GM10248 (cell line): ENCODE data around the gene RFTN2.
"Not testable (repeated sequence)": the region's sequence is repeated elsewhere in the genome, so short reads cannot be mapped to it uniquely, and the experiment has no call there.

Source experiments
- CTCF ChIA-PET: fragments of 300-600 bp; sonication (Branson Sonifier 250); formaldehyde crosslinking; extraction: SDS; loops from one replicate; lab custom pipeline; 2021; ENCODE audit warnings: antibody characterized with exemption; lab: Yijun Ruan, JAX
- POLR2A ChIA-PET: fragments of 350-650 bp; sonication (Branson Sonifier 250); formaldehyde crosslinking; extraction: SDS; loops from one replicate; lab custom pipeline; 2020; ENCODE audit warnings: antibody characterized with exemption; lab: Yijun Ruan, JAX
- DNase-seq: peaks from one replicate; pipeline ENCODE4 v3.0.0; 2012; ENCODE audit errors: extremely low spot score
- CTCF ChIP-seq: IDR thresholded peaks from 2 replicates; pipeline ENCODE4 v1.5.1; 2012; ENCODE audit warnings: mild to moderate bottlenecking, low read depth; ENCODE audit errors: extremely low read depth, missing control alignments, control extremely low read depth

RFTN2 gene

GRCh38 chr2:197700960-197701359 is 25.6 kb upstream of the RFTN2 start:
- TF ChIP-seq CTCF: no peak
- no peak for DNase-seq
- POLR2A ChIA-PET: no interaction called here
- CTCF ChIA-PET: no interaction called here

- DNase-seq, POLR2A ChIA-PET, CTCF ChIA-PET: not testable (repeated sequence)
Observed at GRCh38 chr2:197699724-197700123, 24.3 kb upstream of the RFTN2 start.

- DNase-seq, CTCF ChIA-PET, POLR2A ChIA-PET: not testable (repeated sequence)
Observed at GRCh38 chr2:197696571-197696970, 21.2 kb upstream of the RFTN2 start.

- DNase-seq, POLR2A ChIA-PET, CTCF ChIA-PET: not testable (repeated sequence)
Observed at GRCh38 chr2:197695971-197696370, 20.6 kb upstream of the RFTN2 start.

GRCh38 chr2:197695206-197695605 is 19.8 kb upstream of the RFTN2 start:
- CTCF ChIA-PET, POLR2A ChIA-PET, DNase-seq: not testable (repeated sequence)

GRCh38 chr2:197677483-197677882 is 2.1 kb upstream of the RFTN2 start:
- POLR2A ChIA-PET: no interaction called here
- CTCF ChIA-PET: no interaction called here
- no peak for TF ChIP-seq CTCF
- no peak for DNase-seq

GRCh38 chr2:197677056-197677455 is 1.7 kb upstream of the RFTN2 start:
- no peak for DNase-seq
- TF ChIP-seq CTCF: no peak
- CTCF ChIA-PET: no interaction called here
- POLR2A ChIA-PET: no interaction called here

- DNase-seq: no peak
- no peak for TF ChIP-seq CTCF
- POLR2A ChIA-PET: no interaction called here
- CTCF ChIA-PET: no interaction called here
Observed at GRCh38 chr2:197675711-197676188, 363 bp upstream of the RFTN2 start.

GRCh38 chr2:197674591-197674990 is 796 bp downstream of the RFTN2 start:
- POLR2A ChIA-PET: no interaction called here
- no peak for DNase-seq
- no peak for TF ChIP-seq CTCF
- CTCF ChIA-PET: no interaction called here
